HEK293 (cell line): ENCODE data around the gene SKI.

Experiments used
- CTCF ChIA-PET: fragments of 350-600 bp; formaldehyde crosslinking; extraction: SDS; loops from one replicate; lab custom pipeline; 2021; ENCODE audit warnings: antibody characterized with exemption; lab: Yijun Ruan, JAX
- POLR2A ChIA-PET: fragments of 300-600 bp; formaldehyde crosslinking; extraction: SDS; loops from one replicate; lab custom pipeline; 2020; ENCODE audit warnings: antibody characterized with exemption, inconsistent platforms; lab: Yijun Ruan, JAX
- H3K27ac ChIP-seq: fragments of 200-500 bp; sonication (Bioruptor generic); 2 replicates; pipeline ENCODE4 v1.5.1; 2014; ENCODE audit warnings: low read depth, low read length, control low read depth, inconsistent platforms; ENCODE audit errors: extremely low read depth
- H3K36me3 ChIP-seq, 2 experiments: fragments of 200-500 bp in 1 of 2; sonication (Bioruptor generic) in 1 of 2; 1 replicate in 1 of 2; 2 replicates in 1 of 2; pipeline ENCODE4 v1.5.1; 2014 to 2017; ENCODE audit warnings: inconsistent platforms in 2 of 2, low read length in 2 of 2; ENCODE audit not compliant: control insufficient read depth in 2 of 2, insufficient read depth in 1 of 2
- H3K4me1 ChIP-seq: fragments of 200-500 bp; sonication (Bioruptor generic); 2 replicates; pipeline ENCODE4 v1.5.1; 2014; ENCODE audit warnings: mild to moderate bottlenecking, low read length, inconsistent platforms; ENCODE audit not compliant: control insufficient read depth, insufficient read depth
- H3K4me3 ChIP-seq: 2 replicates; pipeline ENCODE4 v1.5.1; 2011; ENCODE audit warnings: low read depth, mild to moderate bottlenecking, control low read depth, low read length, moderate library complexity
- H3K9me3 ChIP-seq: fragments of 200-500 bp; sonication (Bioruptor generic); 2 replicates; pipeline ENCODE4 v1.5.1; 2014; ENCODE audit warnings: low read depth, low read length, inconsistent platforms; ENCODE audit not compliant: control insufficient read depth, insufficient read depth
- EGR2 ChIP-seq: fragments of 450-650 bp; formaldehyde crosslinking; IDR thresholded peaks from 2 replicates; pipeline ENCODE4 v1.5.1; 2016; ENCODE audit warnings: low read depth, missing biosample characterization, missing genetic modification characterization
- HOXD13 ChIP-seq: sonication (generic); formaldehyde crosslinking; IDR thresholded peaks from 2 replicates; pipeline ENCODE4 v1.8.0; 2022; ENCODE audit warnings: missing genetic modification reagents, borderline replicate concordance
- KLF1 ChIP-seq: fragments of 450-650 bp; formaldehyde crosslinking; IDR thresholded peaks from 2 replicates; pipeline ENCODE4 v1.5.1; 2016; ENCODE audit warnings: missing biosample characterization, missing genetic modification characterization
- KLF9 ChIP-seq: fragments of 450-650 bp; formaldehyde crosslinking; IDR thresholded peaks from 2 replicates; pipeline ENCODE4 v1.5.1; 2016; ENCODE audit warnings: missing biosample characterization, missing genetic modification characterization, low read depth
- MEIS1 ChIP-seq: sonication (generic); formaldehyde crosslinking; IDR thresholded peaks from 2 replicates; pipeline ENCODE4 v1.8.1; 2022; ENCODE audit warnings: missing genetic modification reagents, mild to moderate bottlenecking, borderline replicate concordance
- YY1 ChIP-seq: fragments of 450-650 bp; formaldehyde crosslinking; IDR thresholded peaks from 2 replicates; pipeline ENCODE4 v1.5.1; 2018; ENCODE audit warnings: missing biosample characterization, missing genetic modification characterization
- ZBTB8A ChIP-seq: fragments of 450-650 bp; formaldehyde crosslinking; IDR thresholded peaks from 2 replicates; pipeline ENCODE4 v1.5.1; 2016; ENCODE audit warnings: missing biosample characterization, missing genetic modification characterization
- ZNF335 ChIP-seq: fragments of 450-650 bp; formaldehyde crosslinking; conservative IDR thresholded peaks from 2 replicates; pipeline ENCODE4 v1.5.1; 2016; ENCODE audit warnings: missing biosample characterization, missing genetic modification characterization
- ZNF341 ChIP-seq: fragments of 450-650 bp; formaldehyde crosslinking; IDR thresholded peaks from 2 replicates; pipeline ENCODE4; 2016; ENCODE audit warnings: low read depth, missing biosample characterization, missing genetic modification characterization
- ZNF404 ChIP-seq: fragments of 450-650 bp; formaldehyde crosslinking; IDR thresholded peaks from 2 replicates; pipeline ENCODE4 v1.5.1; 2017; ENCODE audit warnings: missing biosample characterization, missing genetic modification characterization
- ZNF549 ChIP-seq: fragments of 450-650 bp; IDR thresholded peaks from 2 replicates; pipeline ENCODE4 v1.5.1; 2018; ENCODE audit warnings: missing biosample characterization, missing genetic modification characterization, mild to moderate bottlenecking, inconsistent platforms, moderate library complexity
- ZNF626 ChIP-seq: fragments of 450-650 bp; sonication (Bioruptor Pico); formaldehyde crosslinking; IDR thresholded peaks from 2 replicates; pipeline ENCODE4 v1.5.1; 2018; ENCODE audit warnings: missing biosample characterization, missing genetic modification characterization, inconsistent platforms
- TF ChIP-seq, protein P1 (sequence below): fragments of 450-650 bp; formaldehyde crosslinking; IDR thresholded peaks from 2 replicates; pipeline ENCODE4 v1.5.1; 2017; ENCODE audit warnings: missing biosample characterization, missing genetic modification characterization
- TF ChIP-seq, protein P2 (sequence below): fragments of 450-650 bp; formaldehyde crosslinking; IDR thresholded peaks from 2 replicates; pipeline ENCODE4 v1.5.1; 2016; ENCODE audit warnings: missing biosample characterization, missing genetic modification characterization, borderline replicate concordance
- TF ChIP-seq, protein P3 (sequence below): fragments of 450-650 bp; IDR thresholded peaks from 2 replicates; pipeline ENCODE4 v1.5.1; 2018; ENCODE audit warnings: missing biosample characterization, missing genetic modification characterization
- TF ChIP-seq, protein P4 (sequence below): fragments of 450-650 bp; formaldehyde crosslinking; IDR thresholded peaks from 2 replicates; pipeline ENCODE4 v1.5.1; 2016; ENCODE audit warnings: missing biosample characterization, missing genetic modification characterization

SKI gene

DNA sequence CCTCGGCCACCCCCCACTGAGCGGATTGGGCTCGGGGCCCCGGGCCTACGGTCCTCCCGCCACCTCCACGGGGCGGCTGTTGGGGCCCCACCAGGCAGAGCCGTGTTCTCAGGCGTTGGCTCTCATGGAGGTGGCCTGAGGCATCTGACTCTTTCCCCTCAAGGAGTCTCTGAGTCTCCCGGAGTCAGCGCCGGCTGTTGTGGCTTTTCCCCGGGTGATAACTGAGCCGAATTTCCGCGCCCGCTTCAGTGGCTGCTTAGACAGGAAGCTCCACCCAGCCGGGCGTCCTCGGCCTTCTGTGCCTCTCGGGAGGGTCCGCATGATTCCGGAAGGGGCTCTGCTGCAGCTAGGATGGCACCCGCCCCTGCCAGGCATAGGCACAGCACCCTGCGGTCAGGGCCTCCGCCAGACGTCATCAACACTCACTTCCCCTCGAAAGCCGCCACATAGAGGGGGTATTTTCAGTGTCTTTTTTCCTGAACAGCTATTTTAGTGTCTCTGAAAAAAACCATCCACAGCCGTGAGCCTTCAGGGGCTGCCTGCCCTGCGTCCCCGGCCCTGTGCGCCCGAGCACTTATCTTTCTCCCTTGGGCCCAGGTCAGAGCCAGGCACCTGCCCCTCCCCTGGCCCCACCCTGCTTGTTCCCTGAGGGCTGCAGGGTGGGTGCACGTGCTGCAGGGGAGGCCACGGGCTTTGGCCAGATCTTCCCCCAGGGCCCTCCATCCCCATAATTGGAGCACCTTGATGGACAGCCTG is 72.9 kb downstream of the SKI start:
- Histone ChIP-seq H3K4me1 (peaks cover 9% of the 10 kb centered on the region), H3K9me3 (no peaks in the 10 kb centered on the region), H3K27ac (no peak overlapping the region), H3K36me3 (peaks cover 0 to 59% of the 10 kb centered on the region in 2 experiments; a peak in 1 of 3 replicates), H3K4me3 (no peak overlapping the region)
- CTCF ChIA-PET, result interaction anchor here (0.7 kb wide), 1 partner anchor 9 kb away, joined by 4 read pairs; no protein-coding TSS in a partner anchor
- POLR2A ChIA-PET, result interaction anchor here (1.4 kb wide), 1 partner anchor 73 kb away, joined by 3 read pairs; no protein-coding TSS in a partner anchor
- TF ChIP-seq, protein P1, sequence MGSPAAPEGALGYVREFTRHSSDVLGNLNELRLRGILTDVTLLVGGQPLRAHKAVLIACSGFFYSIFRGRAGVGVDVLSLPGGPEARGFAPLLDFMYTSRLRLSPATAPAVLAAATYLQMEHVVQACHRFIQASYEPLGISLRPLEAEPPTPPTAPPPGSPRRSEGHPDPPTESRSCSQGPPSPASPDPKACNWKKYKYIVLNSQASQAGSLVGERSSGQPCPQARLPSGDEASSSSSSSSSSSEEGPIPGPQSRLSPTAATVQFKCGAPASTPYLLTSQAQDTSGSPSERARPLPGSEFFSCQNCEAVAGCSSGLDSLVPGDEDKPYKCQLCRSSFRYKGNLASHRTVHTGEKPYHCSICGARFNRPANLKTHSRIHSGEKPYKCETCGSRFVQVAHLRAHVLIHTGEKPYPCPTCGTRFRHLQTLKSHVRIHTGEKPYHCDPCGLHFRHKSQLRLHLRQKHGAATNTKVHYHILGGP (tag by site-specific recombination), result no peak
- TF ChIP-seq, protein P2, sequence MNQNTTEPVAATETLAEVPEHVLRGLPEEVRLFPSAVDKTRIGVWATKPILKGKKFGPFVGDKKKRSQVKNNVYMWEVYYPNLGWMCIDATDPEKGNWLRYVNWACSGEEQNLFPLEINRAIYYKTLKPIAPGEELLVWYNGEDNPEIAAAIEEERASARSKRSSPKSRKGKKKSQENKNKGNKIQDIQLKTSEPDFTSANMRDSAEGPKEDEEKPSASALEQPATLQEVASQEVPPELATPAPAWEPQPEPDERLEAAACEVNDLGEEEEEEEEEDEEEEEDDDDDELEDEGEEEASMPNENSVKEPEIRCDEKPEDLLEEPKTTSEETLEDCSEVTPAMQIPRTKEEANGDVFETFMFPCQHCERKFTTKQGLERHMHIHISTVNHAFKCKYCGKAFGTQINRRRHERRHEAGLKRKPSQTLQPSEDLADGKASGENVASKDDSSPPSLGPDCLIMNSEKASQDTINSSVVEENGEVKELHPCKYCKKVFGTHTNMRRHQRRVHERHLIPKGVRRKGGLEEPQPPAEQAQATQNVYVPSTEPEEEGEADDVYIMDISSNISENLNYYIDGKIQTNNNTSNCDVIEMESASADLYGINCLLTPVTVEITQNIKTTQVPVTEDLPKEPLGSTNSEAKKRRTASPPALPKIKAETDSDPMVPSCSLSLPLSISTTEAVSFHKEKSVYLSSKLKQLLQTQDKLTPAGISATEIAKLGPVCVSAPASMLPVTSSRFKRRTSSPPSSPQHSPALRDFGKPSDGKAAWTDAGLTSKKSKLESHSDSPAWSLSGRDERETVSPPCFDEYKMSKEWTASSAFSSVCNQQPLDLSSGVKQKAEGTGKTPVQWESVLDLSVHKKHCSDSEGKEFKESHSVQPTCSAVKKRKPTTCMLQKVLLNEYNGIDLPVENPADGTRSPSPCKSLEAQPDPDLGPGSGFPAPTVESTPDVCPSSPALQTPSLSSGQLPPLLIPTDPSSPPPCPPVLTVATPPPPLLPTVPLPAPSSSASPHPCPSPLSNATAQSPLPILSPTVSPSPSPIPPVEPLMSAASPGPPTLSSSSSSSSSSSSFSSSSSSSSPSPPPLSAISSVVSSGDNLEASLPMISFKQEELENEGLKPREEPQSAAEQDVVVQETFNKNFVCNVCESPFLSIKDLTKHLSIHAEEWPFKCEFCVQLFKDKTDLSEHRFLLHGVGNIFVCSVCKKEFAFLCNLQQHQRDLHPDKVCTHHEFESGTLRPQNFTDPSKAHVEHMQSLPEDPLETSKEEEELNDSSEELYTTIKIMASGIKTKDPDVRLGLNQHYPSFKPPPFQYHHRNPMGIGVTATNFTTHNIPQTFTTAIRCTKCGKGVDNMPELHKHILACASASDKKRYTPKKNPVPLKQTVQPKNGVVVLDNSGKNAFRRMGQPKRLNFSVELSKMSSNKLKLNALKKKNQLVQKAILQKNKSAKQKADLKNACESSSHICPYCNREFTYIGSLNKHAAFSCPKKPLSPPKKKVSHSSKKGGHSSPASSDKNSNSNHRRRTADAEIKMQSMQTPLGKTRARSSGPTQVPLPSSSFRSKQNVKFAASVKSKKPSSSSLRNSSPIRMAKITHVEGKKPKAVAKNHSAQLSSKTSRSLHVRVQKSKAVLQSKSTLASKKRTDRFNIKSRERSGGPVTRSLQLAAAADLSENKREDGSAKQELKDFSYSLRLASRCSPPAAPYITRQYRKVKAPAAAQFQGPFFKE, result no peak
- peak; percentile 57 for TF ChIP-seq KLF1 (tag by site-specific recombination)

DNA sequence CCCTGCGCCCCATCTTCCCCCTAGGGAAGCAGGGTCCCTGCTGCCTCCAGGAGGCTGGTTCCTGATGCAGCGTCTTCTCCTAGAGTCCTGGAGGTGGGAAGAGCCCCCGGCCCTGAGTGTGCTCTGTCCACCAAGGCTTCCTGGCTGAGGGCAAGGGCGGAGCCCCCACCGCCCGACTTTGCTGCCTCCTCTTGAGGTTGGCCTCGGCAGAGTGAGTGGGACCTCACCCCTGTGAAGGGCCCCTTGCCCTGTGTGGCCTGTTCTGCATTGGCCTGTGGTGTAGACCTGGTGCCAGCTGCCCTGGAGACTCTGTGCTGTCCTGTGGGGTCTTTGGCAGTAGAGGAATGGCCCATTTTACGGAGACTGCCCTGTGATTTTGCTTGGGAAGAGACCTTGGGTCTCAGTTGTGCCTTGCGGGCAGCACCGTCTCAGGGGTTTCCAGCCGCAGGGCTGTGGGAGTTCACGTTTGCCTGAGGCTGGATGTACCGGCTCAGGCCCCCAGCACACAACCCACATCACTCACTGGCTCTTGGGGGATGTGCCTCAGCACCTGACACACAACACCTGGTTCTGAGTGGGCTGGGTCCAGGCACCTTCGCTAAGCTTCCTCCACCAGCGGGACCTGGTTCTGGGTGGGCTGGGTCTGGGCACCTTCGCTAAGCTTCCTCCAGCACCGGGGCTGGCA is 73.6 kb downstream of the SKI start:
- Histone ChIP-seq H3K4me1 (peaks cover 7% of the 10 kb centered on the region), H3K9me3 (no peaks in the 10 kb centered on the region), H3K27ac (no peak overlapping the region), H3K36me3 (peaks cover 0 to 63% of the 10 kb centered on the region in 2 experiments; a peak in 1 of 3 replicates)
- CTCF ChIA-PET, result interaction anchor here (0.5 kb wide), 1 partner anchor 127 kb away, joined by 3 read pairs; no protein-coding TSS in a partner anchor
- TF ChIP-seq ZNF404 (tag by site-specific recombination) (no peak), HOXD13 (CRISPR knock-in tag) (no peak), ZBTB8A (tag by site-specific recombination) (no peak), ZNF335 (tag by site-specific recombination) (no peak), YY1 (tag by site-specific recombination) (no peak), ZNF626 (tag by site-specific recombination) (no peak), KLF9 (no peak), ZNF341 (tag by site-specific recombination) (no peak), ZNF549 (tag by site-specific recombination) (no peak), EGR2 (tag by site-specific recombination) (no peak), MEIS1 (CRISPR knock-in tag) (no peak)
- TF ChIP-seq, protein P3, sequence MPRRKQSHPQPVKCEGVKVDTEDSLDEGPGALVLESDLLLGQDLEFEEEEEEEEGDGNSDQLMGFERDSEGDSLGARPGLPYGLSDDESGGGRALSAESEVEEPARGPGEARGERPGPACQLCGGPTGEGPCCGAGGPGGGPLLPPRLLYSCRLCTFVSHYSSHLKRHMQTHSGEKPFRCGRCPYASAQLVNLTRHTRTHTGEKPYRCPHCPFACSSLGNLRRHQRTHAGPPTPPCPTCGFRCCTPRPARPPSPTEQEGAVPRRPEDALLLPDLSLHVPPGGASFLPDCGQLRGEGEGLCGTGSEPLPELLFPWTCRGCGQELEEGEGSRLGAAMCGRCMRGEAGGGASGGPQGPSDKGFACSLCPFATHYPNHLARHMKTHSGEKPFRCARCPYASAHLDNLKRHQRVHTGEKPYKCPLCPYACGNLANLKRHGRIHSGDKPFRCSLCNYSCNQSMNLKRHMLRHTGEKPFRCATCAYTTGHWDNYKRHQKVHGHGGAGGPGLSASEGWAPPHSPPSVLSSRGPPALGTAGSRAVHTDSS (tag by site-specific recombination), result no peak
- TF ChIP-seq, protein P4, sequence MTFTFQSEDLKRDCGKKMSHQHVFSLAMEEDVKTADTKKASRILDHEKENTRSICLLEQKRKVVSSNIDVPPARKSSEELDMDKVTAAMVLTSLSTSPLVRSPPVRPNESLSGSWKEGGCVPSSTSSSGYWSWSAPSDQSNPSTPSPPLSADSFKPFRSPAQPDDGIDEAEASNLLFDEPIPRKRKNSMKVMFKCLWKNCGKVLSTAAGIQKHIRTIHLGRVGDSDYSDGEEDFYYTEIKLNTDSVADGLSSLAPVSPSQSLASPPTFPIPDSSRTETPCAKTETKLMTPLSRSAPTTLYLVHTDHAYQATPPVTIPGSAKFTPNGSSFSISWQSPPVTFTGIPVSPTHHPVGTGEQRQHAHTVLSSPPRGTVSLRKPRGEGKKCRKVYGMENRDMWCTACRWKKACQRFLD (tag by site-specific recombination), result no peak
- TF ChIP-seq, all 188 proteins: peak for 0
- POLR2A ChIA-PET, result no interaction called here
- no peak overlapping the region for H3K4me3 ChIP-seq
